ENCODE measurements around the gene ST6GALNAC4.

ST6GALNAC4 gene

DNA sequence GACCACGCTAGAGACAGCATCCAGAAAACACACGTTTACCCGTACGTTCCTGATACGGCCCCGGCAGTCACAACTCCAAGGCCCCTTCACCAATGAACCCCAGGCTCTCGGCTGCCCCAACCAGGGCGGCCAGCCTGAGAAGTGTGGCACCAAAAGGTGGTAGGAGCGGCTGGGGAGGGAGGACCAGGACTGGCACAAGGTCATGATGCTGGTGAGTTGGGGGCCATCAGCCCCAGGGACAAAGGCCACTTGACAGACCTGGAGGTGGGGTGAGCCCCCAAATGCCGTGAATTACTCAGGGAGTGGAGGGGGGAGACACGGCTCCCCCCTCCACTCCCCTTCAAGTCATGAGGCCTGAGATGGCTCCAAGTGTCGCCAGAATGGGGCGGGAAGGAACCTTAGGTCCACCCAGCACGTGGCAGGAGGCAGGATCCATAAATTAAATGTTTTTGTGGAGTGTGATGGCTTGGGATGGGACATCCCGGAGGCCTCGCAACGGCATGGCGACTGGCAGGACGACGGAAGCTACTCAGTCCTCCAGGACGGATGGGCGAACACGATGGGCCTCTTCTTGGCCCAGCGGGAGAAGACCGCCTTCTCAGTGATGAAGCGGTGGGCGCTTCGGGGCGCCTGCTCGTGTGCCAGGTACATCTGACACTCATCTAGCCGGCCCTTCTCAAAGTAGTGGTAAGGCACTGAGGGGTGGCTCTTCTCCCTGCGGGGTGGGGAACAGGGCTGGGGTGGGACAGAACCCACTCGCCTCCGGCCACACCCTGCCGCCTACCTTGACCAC, 8.8 kb downstream of the ST6GALNAC4 start:
- no peak for DNase-seq (ENCODE audit: low read depth, low spot score)
- Histone ChIP-seq H3K36me3 (ENCODE audit: insufficient read depth, low read length) (no peaks in the 10 kb centered on the region), H3K27ac (no peak overlapping the region)

DNA sequence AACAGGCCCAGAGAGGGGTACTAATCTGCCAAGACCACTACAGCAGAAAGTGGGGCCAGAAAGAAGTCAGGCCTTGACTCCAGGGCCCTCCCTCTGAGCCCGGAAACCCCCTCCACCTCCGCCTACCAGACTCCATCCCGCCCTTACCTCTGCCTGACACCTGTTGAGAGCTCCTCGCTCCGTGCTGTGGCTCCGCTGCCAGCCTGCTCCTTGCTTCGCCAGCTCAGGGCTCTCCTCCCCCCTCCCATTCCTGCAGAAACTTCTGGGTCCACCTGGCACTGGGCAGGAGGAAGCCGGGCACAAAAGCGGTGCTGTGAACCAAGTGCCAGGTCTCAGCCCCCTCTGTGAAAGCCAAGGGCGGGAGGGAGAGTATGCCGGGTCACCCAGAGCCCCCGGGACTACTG, 11.1 kb downstream of the ST6GALNAC4 start:
- H3K27ac ChIP-seq: no peak overlapping the region
- no peak overlapping the region for H3K4me3 ChIP-seq
- no peak for TF ChIP-seq EZH2 (IDR thresholded peaks at IDR 0.05)
- no peak for TF ChIP-seq POLR2AphosphoS5 (IDR thresholded peaks at IDR 0.05; ENCODE audit: borderline replicate concordance, low read depth, low read length)
- no peak for TF ChIP-seq FOXP2 (optimal IDR thresholded peaks at IDR 0.05; ENCODE audit: control extremely low read depth, extremely low read length, insufficient read depth)
- no peaks in the 10 kb centered on the region for H3K36me3 ChIP-seq (ENCODE audit: insufficient read depth, low read length)
- DNase-seq (ENCODE audit: low read depth, low spot score): no peak
- no peak overlapping the region for H3K9ac ChIP-seq (ENCODE audit: insufficient read length)
- H3K9me3 ChIP-seq (ENCODE audit: low read depth, low read length): no peaks in the 10 kb centered on the region

More for the DNA sequence above, 8.8 kb downstream of the ST6GALNAC4 start:
- no peak for TF ChIP-seq EZH2 (IDR thresholded peaks at IDR 0.05)
- no peak overlapping the region for H3K4me3 ChIP-seq
- H3K9me3 ChIP-seq (ENCODE audit: low read depth, low read length): no peaks in the 10 kb centered on the region
- no peak overlapping the region for H3K9ac ChIP-seq (ENCODE audit: insufficient read length)

DNA sequence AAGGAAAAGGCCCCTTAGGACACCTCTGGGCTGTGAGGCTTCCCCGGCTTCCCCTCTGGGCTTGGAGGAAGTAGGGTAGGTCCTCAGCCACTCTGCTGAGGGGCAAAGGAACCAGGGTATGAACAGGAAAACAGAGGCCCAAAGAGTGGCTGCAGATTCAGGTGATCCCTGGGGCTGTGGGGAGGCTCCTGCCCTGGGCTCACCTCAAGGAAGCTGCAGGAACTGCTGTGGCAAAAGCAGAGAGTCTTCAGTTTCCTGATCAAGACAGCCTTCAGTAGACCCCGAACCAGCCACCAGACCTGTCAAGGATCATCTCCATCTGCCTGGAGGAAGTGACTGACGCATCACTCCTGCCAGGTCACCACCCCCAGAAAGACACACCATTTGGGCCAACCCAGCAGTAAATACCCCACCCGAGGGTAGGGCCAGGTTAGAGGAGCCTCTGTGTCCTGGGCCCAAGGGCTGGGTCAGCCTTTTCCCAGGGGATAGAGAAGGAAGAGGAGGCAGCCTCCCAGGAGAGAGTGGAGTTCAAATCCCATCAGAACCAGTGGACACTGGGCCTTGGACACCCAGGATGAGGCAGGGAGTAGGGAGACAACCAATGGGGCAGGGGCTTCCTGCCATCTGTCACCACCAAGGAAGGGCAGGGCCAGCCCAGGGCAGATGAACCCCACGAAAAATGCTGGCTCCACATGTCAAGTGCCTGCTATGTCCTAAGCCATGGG, 11.7 kb downstream of the ST6GALNAC4 start:
- Histone ChIP-seq H3K4me3 (no peak overlapping the region), H3K9ac (ENCODE audit: insufficient read length) (no peak overlapping the region), H3K9me3 (ENCODE audit: low read depth, low read length) (no peaks in the 10 kb centered on the region), H3K36me3 (ENCODE audit: insufficient read depth, low read length) (no peaks in the 10 kb centered on the region), H3K27ac (no peak overlapping the region)
- no peak for TF ChIP-seq EZH2 (IDR thresholded peaks at IDR 0.05)
- TF ChIP-seq FOXP2 (optimal IDR thresholded peaks at IDR 0.05; ENCODE audit: control extremely low read depth, extremely low read length, insufficient read depth): no peak
- TF ChIP-seq POLR2AphosphoS5 (IDR thresholded peaks at IDR 0.05; ENCODE audit: borderline replicate concordance, low read depth, low read length): no peak
- DNase-seq (ENCODE audit: low read depth, low spot score): no peak

DNA sequence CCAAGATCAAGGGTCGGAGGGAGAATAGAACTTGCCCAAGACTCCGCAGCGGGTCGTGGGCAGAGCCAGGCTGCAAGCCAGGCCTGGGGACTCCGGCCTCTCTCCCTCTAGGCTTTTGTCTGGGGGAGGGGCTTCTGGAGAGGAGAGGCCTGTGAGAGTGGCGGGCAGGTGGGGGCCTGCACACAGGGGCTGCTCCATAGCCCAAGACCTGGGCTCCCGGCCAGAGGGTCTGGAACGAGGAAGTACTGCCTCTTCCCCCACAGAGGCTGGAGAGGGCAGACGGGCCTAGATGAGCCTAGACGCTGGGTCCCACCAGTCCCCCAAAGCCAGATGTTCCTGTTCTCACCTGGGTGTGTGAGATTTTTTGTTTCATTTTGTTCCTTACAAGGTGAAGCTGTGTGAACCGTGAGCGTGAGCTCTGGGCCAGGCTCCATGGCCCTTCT, 12.3 kb downstream of the ST6GALNAC4 start:
- H3K4me3 ChIP-seq: no peak overlapping the region
- no peaks in the 10 kb centered on the region for H3K36me3 ChIP-seq (ENCODE audit: insufficient read depth, low read length)
- no peak overlapping the region for H3K9ac ChIP-seq (ENCODE audit: insufficient read length)
- no peak overlapping the region for H3K27ac ChIP-seq
- H3K9me3 ChIP-seq (ENCODE audit: low read depth, low read length): no peaks in the 10 kb centered on the region
- DNase-seq (ENCODE audit: low read depth, low spot score): no peak
- TF ChIP-seq POLR2AphosphoS5 (IDR thresholded peaks at IDR 0.05; ENCODE audit: borderline replicate concordance, low read depth, low read length) (no peak), FOXP2 (optimal IDR thresholded peaks at IDR 0.05; ENCODE audit: control extremely low read depth, extremely low read length, insufficient read depth) (no peak), EZH2 (IDR thresholded peaks at IDR 0.05) (no peak)

DNA sequence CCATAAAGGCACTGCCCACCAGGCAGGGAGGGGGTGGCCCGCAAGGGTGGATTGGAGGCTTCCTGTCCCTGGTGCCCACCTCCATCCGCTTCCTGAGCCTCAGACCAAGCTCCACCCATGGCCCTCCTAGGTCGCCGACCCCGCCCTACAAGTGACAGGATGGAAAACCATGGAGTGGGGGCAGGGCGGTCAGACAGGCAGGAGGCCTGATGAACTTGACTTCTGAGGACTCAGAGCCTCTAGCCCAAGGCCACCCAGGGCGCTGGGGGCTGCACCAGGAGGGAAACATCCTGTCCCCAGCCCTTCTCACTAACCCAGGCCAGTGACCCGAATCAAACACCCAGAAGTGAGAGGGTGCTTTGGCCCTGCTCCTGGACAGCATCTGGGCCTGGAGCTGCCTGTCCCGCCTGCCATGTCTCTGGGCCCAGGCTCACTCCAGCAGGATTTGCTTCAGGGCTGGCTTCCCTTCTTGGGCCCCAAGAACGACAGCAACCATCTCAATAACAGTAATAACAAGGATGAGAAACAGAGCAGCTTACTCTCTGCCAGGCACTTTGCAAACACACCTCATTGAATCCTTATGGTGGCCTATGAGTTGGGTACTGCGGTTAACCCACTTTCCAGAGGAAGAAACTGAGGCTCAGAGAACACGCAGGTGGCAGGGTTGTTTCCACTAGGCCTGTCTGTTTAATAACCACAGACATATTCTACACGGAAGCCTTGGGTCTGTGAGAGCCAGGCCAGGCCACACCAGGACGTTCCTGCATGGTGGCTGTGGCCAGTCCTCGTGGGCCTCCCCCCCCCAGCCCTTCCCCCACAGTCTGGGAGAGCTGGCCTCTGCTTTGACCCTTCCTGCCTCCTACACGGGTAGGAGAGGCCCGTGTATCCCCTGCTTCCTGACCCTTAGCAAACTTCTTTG, 13.0 kb downstream of the ST6GALNAC4 start:
- TF ChIP-seq EZH2 (IDR thresholded peaks at IDR 0.05) (no peak), POLR2AphosphoS5 (IDR thresholded peaks at IDR 0.05; ENCODE audit: borderline replicate concordance, low read depth, low read length) (no peak), FOXP2 (optimal IDR thresholded peaks at IDR 0.05; ENCODE audit: control extremely low read depth, extremely low read length, insufficient read depth) (no peak)
- Histone ChIP-seq H3K4me3 (no peak overlapping the region), H3K27ac (no peak overlapping the region), H3K36me3 (ENCODE audit: insufficient read depth, low read length) (no peaks in the 10 kb centered on the region), H3K9me3 (ENCODE audit: low read depth, low read length) (no peaks in the 10 kb centered on the region), H3K9ac (ENCODE audit: insufficient read length) (no peak overlapping the region)
- DNase-seq (ENCODE audit: low read depth, low spot score): no peak

DNA sequence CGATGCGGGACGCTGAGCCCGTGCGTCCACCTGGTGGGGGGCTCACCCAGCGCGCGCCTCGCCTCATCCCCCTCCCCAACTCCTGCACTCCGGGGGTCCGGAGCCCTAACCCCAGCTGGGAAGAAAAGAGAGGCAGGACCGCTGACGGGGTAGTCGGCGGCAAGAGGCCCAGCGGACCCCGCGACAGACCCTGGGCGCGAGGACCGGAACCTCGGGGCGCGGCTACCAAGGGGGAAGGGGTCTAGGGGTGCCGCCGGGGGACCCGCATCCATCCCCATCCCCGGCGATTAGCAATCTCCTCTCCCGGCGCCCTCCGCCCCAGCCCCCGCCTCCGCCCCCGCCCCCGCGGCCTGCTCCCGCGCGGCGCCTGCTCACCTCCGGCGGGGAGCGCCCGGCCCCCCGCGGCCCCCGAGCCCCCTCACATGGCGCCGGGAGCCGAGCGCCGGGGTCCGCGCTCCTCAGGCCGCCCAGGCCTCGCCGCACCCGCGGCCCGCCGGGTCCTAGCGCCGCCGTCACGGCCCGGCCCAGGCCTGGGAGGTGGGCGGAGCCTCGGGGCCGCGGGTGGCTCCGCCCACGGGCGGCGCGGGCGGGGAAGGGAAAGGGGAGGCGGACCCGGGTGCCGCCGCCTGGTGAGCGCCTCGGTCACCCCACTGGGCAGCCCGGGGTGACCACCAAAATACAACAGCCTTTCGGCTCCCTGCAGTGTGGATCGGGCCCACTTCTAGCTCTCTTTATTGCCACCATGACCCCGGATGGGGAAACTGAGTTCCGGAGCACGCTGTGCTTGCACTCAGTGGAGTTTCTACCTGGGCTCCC, 17.5 kb downstream of the ST6GALNAC4 start, which contains the start of gene ST6GALNAC6:
Gene ST6GALNAC6 (minus strand): TSS at position 476 of the 816 bp plus-strand sequence. CDS start 1,622 bp downstream, outside the sequence.
- H3K4me3 ChIP-seq: peak within 1 kb of the TSS; percentile 92
- no peak for DNase-seq (ENCODE audit: low read depth, low spot score)
- H3K27ac ChIP-seq: no peak within 1 kb of the TSS
- H3K9ac ChIP-seq (ENCODE audit: insufficient read length): peak within 1 kb of the TSS; percentile 74
- H3K9me3 ChIP-seq (ENCODE audit: low read depth, low read length): peaks cover 2% of the 10 kb centered on the region; the same call in 1 of the 2 replicates
- TF ChIP-seq FOXP2 (optimal IDR thresholded peaks at IDR 0.05; ENCODE audit: control extremely low read depth, extremely low read length, insufficient read depth): no peak
- peaks cover 27% of the 10 kb centered on the region for H3K36me3 ChIP-seq (ENCODE audit: insufficient read depth, low read length)

DNA sequence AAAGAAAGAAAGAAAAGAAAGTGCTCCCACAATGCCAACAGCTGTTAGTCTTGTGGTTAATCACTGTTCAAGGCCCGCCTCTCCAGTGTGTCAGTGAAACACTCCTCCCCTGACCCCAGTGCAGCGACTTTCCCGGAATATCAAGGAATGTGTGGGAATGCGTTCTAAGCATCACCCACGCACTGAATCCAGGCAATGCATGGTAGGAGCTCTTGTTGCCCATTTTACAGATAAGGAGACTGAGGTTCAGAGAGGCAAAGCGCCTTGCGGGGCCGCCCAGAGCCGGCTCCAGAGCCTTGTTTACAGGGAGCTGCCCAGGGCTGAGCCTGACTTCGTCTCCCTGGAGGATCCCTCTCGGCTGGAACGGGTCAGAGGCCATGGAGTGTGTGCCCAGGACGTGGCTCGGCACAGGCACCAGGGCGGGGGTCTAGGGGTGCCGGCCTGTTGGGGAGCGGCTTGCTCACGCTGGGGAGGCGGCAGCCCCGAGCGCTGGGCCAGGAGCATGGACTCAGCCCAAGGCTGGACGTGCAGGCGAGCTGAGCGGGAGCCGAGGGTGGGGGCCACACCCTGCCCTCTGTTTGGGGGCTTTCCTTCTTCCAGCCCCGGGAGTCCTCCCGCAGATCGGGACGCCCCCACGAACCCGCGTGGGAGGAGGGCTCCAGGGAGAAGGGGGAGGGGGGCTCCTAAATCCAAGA, 18.3 kb downstream of the ST6GALNAC4 start:
- no peak for TF ChIP-seq POLR2AphosphoS5 (IDR thresholded peaks at IDR 0.05; ENCODE audit: borderline replicate concordance, low read depth, low read length)
- TF ChIP-seq FOXP2 (optimal IDR thresholded peaks at IDR 0.05; ENCODE audit: control extremely low read depth, extremely low read length, insufficient read depth): no peak
- no peak for TF ChIP-seq EZH2 (IDR thresholded peaks at IDR 0.05)
- Histone ChIP-seq H3K36me3 (ENCODE audit: insufficient read depth, low read length) (peaks cover 35% of the 10 kb centered on the region), H3K27ac (no peak overlapping the region), H3K9ac (ENCODE audit: insufficient read length) (peak overlapping the region; percentile 74), H3K9me3 (ENCODE audit: low read depth, low read length) (peaks cover 2% of the 10 kb centered on the region; the same call in 1 of the 2 replicates), H3K4me3 (peak overlapping the region; percentile 92)
- no peak for DNase-seq (ENCODE audit: low read depth, low spot score)

All from SK-N-MC (cell line).